ENCODE data around the gene GBF1.

DNA sequence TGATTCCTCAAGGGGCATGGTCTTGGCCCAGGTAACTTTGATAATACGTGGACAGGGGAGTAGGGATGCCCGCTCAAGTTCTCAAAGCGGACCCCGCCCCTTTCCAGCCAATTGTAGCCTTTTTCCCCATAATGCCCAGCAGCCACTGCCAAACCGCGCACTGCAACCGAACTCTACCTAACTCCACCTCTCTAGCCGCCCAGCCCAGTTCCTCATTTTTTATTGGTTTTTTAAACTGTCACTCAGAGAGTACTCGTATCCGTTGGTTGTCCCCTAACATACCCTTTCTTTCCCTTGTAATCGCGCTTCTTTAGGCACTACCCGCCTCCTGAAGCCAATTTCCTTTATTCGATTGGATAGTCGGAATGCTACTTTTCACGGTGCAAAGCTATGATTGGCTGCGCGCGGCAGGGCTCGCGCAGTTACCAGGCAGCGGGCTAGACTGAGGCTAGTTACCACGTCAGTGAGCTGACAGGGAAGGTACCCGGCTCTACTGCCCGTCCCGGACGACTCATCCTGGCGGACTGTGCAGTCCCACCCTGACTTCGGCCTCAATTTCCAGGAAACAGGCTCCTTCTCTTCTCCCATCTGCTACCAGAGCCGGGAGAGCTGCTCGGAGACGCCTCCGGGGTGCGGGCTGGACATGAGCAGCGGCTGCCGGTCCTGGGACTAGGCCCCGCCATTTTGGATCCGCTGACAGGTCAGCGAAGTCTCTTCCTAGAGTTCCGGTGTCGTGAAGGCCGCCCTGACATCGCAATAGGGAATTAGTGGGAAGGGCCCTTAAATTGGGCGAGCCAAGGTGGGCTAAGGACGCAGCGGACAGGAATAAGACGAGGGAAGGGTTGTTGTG is at the start of gene GBF1:
- TF ChIP-seq, protein P1, sequence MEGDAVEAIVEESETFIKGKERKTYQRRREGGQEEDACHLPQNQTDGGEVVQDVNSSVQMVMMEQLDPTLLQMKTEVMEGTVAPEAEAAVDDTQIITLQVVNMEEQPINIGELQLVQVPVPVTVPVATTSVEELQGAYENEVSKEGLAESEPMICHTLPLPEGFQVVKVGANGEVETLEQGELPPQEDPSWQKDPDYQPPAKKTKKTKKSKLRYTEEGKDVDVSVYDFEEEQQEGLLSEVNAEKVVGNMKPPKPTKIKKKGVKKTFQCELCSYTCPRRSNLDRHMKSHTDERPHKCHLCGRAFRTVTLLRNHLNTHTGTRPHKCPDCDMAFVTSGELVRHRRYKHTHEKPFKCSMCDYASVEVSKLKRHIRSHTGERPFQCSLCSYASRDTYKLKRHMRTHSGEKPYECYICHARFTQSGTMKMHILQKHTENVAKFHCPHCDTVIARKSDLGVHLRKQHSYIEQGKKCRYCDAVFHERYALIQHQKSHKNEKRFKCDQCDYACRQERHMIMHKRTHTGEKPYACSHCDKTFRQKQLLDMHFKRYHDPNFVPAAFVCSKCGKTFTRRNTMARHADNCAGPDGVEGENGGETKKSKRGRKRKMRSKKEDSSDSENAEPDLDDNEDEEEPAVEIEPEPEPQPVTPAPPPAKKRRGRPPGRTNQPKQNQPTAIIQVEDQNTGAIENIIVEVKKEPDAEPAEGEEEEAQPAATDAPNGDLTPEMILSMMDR (IDR thresholded peaks at IDR 0.05; ENCODE audit: poor library complexity, severe bottlenecking) = no peak
- TF ChIP-seq SMC3 (conservative IDR thresholded peaks at IDR 0.05; ENCODE audit: poor library complexity) = no peak
- no peak for TF ChIP-seq RAD21 (conservative IDR thresholded peaks at IDR 0.05)
- TF ChIP-seq EP300 (conservative IDR thresholded peaks at IDR 0.05; ENCODE audit: poor library complexity, severe bottlenecking) = peak; percentile 61
- peak; percentile 98 for TF ChIP-seq POLR2AphosphoS5 (IDR thresholded peaks at IDR 0.05)
- peak; percentile 91 for TF ChIP-seq REST (IDR thresholded peaks at IDR 0.05; ENCODE audit: borderline replicate concordance)
- TF ChIP-seq EZH2 (IDR thresholded peaks at IDR 0.05; ENCODE audit: borderline replicate concordance, insufficient read depth, low read length, poor library complexity, severe bottlenecking) = no peak
- peak; percentile 90 for TF ChIP-seq TAF1 (IDR thresholded peaks at IDR 0.05; ENCODE audit: low read depth)
- TF ChIP-seq MXI1 (conservative IDR thresholded peaks at IDR 0.05; ENCODE audit: poor library complexity, severe bottlenecking) = peak; percentile 65

Measured in neural cell (in vitro differentiated cells).